ENCODE results near the gene DPT.

Gene DPT

GRCh38 chr1:168706391-168706992 lies 22.5 kb downstream of the DPT start:
- no peak overlapping the region for H3K4me3 ChIP-seq (ENCODE audit: low read depth, low read length)
- TF ChIP-seq CTCF (IDR thresholded peaks at IDR 0.05; ENCODE audit: control insufficient read depth, extremely low read depth, insufficient read depth), result no peak
- no peak for DNase-seq (ENCODE audit: low read depth)

GRCh38 chr1:168700575-168701268 lies 28.3 kb downstream of the DPT start:
- TF ChIP-seq CTCF (IDR thresholded peaks at IDR 0.05; ENCODE audit: control insufficient read depth, extremely low read depth, insufficient read depth), result no peak
- DNase-seq (ENCODE audit: low read depth), result no peak
- no peak overlapping the region for H3K4me3 ChIP-seq (ENCODE audit: low read depth, low read length)

- no peak for TF ChIP-seq CTCF (IDR thresholded peaks at IDR 0.05; ENCODE audit: control insufficient read depth, extremely low read depth, insufficient read depth)
- DNase-seq (ENCODE audit: low read depth), result no peak
These were observed 30.6 kb downstream of the DPT start for GRCh38 chr1:168698453-168698852.

GRCh38 chr1:168697356-168698126 lies 31.5 kb downstream of the DPT start:
- no peak for TF ChIP-seq CTCF (IDR thresholded peaks at IDR 0.05; ENCODE audit: control insufficient read depth, extremely low read depth, insufficient read depth)

More at GRCh38 chr1:168698453-168698852, 30.6 kb downstream of the DPT start:
- no peak overlapping the region for H3K4me3 ChIP-seq (ENCODE audit: low read depth, low read length)

GRCh38 chr1:168696125-168696760 lies 32.8 kb downstream of the DPT start:
- no peak for TF ChIP-seq CTCF (IDR thresholded peaks at IDR 0.05; ENCODE audit: control insufficient read depth, extremely low read depth, insufficient read depth)
- no peak overlapping the region for H3K4me3 ChIP-seq (ENCODE audit: low read depth, low read length)
- DNase-seq (ENCODE audit: low read depth), result no peak

More at GRCh38 chr1:168697356-168698126, 31.5 kb downstream of the DPT start:
- no peak overlapping the region for H3K4me3 ChIP-seq (ENCODE audit: low read depth, low read length)
- DNase-seq (ENCODE audit: low read depth), result no peak

GRCh38 chr1:168693872-168694238 lies 35.2 kb downstream of the DPT start:
- TF ChIP-seq CTCF (IDR thresholded peaks at IDR 0.05; ENCODE audit: control insufficient read depth, extremely low read depth, insufficient read depth), result no peak
- no peak for DNase-seq (ENCODE audit: low read depth)
- no peak overlapping the region for H3K4me3 ChIP-seq (ENCODE audit: low read depth, low read length)
